Aorta (tissue), 5 donors: ENCODE results near the gene NOD1. TPM values are rescaled to one million over a fixed set of nuclear protein-coding genes. Genes with fewer than 3 reads are reported as not detected.

ENCODE experiments used
- ATAC-seq: fragments of 200-7000 bp; cut with Tn5 transposase; one replicate; pipeline ENCODE4 v1.9.1; 2022; ENCODE audit warnings: moderate library complexity; ENCODE audit not compliant: low FRiP score
- DNase-seq, 2 donors: peaks; one replicate each; pipeline ENCODE4 v3.0.0-alpha.2; 2020
- H3K27ac ChIP-seq, 2 donors: one replicate each; pipeline ENCODE4 v1.5.1; 2013; ENCODE audit warnings: low read length in 2 of 2, mild to moderate bottlenecking in 2 of 2, moderate library complexity in 2 of 2, control low read depth in 1 of 2, inconsistent platforms in 1 of 2, low read depth in 1 of 2
- H3K27me3 ChIP-seq, 2 donors: one replicate each; pipeline ENCODE4 v1.6.1; 2013; ENCODE audit warnings: control low read depth in 1 of 2, low read length in 1 of 2, mild to moderate bottlenecking in 1 of 2, moderate library complexity in 1 of 2; ENCODE audit not compliant: insufficient read depth in 2 of 2, control insufficient read depth in 1 of 2
- H3K36me3 ChIP-seq, 2 donors: one replicate each; pipeline ENCODE4 v1.6.1; 2013; ENCODE audit warnings: control low read depth in 1 of 2, low read length in 1 of 2, mild to moderate bottlenecking in 1 of 2; ENCODE audit not compliant: insufficient read depth in 2 of 2, control insufficient read depth in 1 of 2
- H3K4me1 ChIP-seq, 2 donors: one replicate each; pipeline ENCODE4 v1.6.1; 2013; ENCODE audit warnings: low read length in 2 of 2, control low read depth in 1 of 2, mild to moderate bottlenecking in 1 of 2, moderate library complexity in 1 of 2; ENCODE audit not compliant: insufficient read depth in 2 of 2, control insufficient read depth in 1 of 2
- H3K4me3 ChIP-seq, 2 donors: one replicate each; pipeline ENCODE4 v1.5.1; 2013; ENCODE audit warnings: low read length in 2 of 2, control low read depth in 1 of 2, mild to moderate bottlenecking in 1 of 2
- H3K9me3 ChIP-seq: one replicate; pipeline ENCODE4 v1.6.1; 2013; ENCODE audit warnings: mild to moderate bottlenecking, low read length; ENCODE audit not compliant: control insufficient read depth
- WGBS, 2 donors: extraction: QIAGEN DNeasy Blood & Tissue Kit; methylation state at CpG; one replicate each; pipeline ENCODE4 v1.1.7; 2013; 5-methylcytosine and 5-hydroxymethylcytosine counted together
- intact Hi-C, 2 donors: fragments of 100-400 bp; cut with DNase I; formaldehyde crosslinking; loops; one replicate each; pipeline versions ENCODE4 v1.14.2 to v1.15.0; 2022
- polyA plus RNA-seq, 2 donors: library from polyadenylated mRNA; stranded (reverse); fragments of 200-250 nt; gene quantifications; one replicate each; pipeline ENCODE4 v1.2.3, GENCODE V29; 2013
- total RNA-seq, 2 donors: library from RNA; stranded (reverse); fragmentation: NEBNext Ultra II Directional; extraction: Animal tissue kit (Norgen Biotek cat#: 25700); gene quantifications; one replicate each; pipeline ENCODE4 v1.2.1, GENCODE V29; 2021
- donor health status: healthy with polysubstance abuse.
- donor health status: Bipolar disorder and iron deficiency.
- donor health status: DM: no; HTN: no; CAD: no.
- donor health status: DM: no; HTN: no; CAD: no.
- donor health status: DM: yes; HTN: yes; CAD: no.

Gene NOD1
- total and polyA plus RNA-seq, 4 donors: 2.4 to 38.4 (median 19.2) TPM

DNA sequence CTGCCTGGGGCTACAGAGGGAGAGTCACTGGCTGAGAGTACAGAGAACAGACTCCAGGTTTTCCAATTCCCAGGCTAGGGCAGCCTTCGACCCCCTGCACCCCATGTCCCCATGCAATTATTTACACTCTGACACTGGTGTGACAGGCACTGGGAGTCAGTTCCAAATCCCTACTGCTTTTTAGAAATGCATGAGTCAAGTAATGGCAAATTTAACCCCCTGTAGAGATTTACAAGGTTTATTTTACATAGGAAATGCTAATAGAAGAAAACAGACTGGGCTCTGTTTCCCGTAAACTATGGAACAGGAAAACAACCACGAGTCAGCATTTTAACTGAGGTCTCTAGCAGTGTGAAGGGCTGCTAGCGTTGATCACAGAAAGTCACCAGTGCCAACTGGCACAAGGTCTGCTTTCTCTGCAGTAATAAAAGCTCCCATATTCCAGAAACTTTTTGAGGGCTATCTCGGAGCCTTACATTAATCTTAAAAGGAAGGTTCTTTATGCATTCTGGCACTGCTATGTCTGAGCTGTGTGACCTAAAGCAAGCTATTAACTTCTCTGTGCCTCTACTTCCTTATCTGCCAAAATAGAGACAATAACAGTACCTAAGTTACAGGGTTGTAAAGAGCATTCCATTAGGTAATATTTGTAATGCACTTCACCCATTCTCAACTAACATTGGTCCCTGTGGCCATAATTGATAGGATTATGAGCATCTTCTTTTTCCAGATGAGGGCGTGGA is 28.2 kb downstream of the NOD1 start:
- Histone ChIP-seq H3K4me1 (no peaks in the 10 kb centered on the region), H3K27ac (no peak overlapping the region), H3K36me3 (peaks cover 5 to 7% of the 10 kb centered on the region in 2 donors), H3K27me3 (no peaks in the 10 kb centered on the region), H3K4me3 (no peak overlapping the region), H3K9me3 (no peaks in the 10 kb centered on the region)
- DNase-seq (no peak), ATAC-seq (no peak)
- intact Hi-C loops: no loop called here
- WGBS, 2 donors: 34 to 45% methylated on average over 6 of the region's 6 CpGs

DNA sequence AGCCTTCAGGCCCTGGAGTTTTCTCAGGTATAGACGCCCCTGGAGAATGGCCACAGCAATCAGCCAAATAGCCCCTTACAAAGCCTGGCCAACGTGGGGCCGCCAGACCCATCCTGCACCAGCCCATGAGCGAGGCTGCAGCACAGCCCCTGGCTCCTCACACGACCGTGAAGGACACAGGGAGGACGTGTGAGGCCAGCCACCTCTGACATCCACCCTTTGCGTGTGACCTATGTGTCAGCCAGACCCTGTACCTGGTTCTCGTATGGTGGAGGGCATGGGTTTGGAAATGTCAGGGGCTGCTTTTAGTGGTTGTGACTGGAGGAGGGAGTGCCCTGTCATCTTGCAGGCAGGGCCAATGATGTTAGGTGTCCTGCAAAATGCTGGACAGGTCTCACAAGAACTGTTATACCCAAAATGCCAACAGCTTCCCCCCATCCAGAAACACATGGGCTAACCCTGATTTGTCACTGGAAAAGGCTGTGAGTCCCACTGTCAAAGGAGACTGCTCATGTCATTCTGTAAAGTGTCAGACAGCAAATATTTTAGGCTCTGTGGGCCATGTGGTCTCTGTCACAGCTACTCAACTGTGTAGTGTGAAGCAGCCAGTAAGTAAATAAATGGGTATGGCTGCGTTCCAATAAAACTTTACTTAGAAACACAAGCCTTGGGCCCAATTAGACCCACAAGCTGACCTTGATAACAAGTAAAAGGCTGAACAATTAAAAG is 30.0 kb downstream of the NOD1 start:
- Histone ChIP-seq H3K4me1 (no peaks in the 10 kb centered on the region), H3K27ac (no peak overlapping the region), H3K36me3 (peaks cover 3 to 5% of the 10 kb centered on the region in 2 donors), H3K9me3 (no peaks in the 10 kb centered on the region), H3K4me3 (no peak overlapping the region), H3K27me3 (no peaks in the 10 kb centered on the region)
- WGBS, 2 donors: 83% methylated on average over 10 of the region's 10 CpGs
- intact Hi-C loops: no loop called here
- ATAC-seq (no peak), DNase-seq (no peak)

DNA sequence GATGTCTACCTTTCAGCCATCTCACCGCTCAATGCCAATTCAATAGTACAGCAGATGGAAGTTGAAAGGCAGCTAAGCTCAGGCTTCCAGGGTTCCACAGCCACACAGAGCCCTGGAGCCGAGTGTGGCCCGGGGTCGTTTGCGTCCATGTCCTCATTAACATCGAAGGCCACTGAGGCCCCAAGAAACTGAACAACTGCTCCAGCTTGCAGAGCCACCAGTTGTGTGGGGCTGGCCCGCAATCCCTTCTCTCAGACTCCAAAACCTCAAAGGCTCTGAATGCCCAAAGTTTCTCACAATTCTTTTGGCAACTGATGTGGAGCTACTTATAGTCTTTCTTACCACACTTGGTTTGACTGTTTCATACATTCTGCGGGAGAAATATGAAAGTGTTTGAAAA is 31.1 kb downstream of the NOD1 start:
- 96% methylated on average over 8 of the region's 8 CpGs for WGBS, 2 donors
- intact Hi-C loops: no loop called here
- H3K4me3 ChIP-seq: no peak overlapping the region
- no peaks in the 10 kb centered on the region for H3K27me3 ChIP-seq
- H3K9me3 ChIP-seq: no peaks in the 10 kb centered on the region
- DNase-seq (no peak), ATAC-seq (no peak)
- peaks cover 3 to 5% of the 10 kb centered on the region in 2 donors for H3K36me3 ChIP-seq
- H3K4me1 ChIP-seq: no peaks in the 10 kb centered on the region
- H3K27ac ChIP-seq: no peak overlapping the region

DNA sequence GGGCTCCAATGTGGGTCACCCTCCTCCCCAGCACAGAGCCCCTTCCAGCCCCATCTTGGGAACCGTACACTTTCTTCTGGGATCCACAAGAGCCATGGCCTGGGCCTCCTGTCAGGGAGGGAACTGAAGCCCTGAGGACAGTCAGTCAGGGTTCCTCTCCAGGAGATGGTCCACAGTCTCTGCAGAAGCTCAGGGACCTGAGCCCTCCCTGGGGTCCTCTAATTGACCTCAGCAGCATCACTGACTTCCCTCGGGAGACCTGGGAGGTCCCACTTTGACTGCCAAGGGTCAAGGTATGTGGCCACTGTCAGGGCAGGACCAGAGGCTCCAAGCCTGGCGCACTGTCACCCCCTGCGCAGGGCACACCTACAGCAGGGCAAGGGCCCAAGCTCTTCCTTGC is 32.3 kb downstream of the NOD1 start:
- ATAC-seq (peak; percentile 26), DNase-seq (no peak)
- peaks cover 3% of the 10 kb centered on the region in 2 donors for H3K36me3 ChIP-seq
- no peak overlapping the region for H3K27ac ChIP-seq
- H3K4me1 ChIP-seq: no peaks in the 10 kb centered on the region
- no peaks in the 10 kb centered on the region for H3K27me3 ChIP-seq
- WGBS, 2 donors: 96% methylated on average over 4 of the region's 4 CpGs
- H3K9me3 ChIP-seq: no peaks in the 10 kb centered on the region
- no peak overlapping the region for H3K4me3 ChIP-seq
- intact Hi-C loops: no loop called here

DNA sequence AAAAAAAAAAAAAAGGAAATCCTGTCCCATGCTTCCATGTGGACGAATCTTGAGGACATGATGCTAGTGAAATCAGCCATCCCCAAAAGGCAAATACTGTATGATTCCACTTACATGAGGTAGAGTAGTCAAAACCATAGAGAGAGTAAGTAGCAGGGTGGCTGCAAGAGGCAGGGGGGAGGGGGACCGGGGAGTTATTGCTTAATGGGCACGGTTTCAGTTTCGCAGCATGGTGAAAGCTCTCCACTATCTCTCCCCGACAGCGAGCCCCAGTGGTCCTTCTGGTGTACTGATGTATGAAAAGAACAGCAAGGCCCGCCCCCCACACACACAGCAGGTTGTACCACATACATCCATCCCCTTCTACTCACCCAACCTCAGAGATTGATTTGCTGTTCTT is 32.8 kb downstream of the NOD1 start:
- peaks cover 3% of the 10 kb centered on the region in 2 donors for H3K36me3 ChIP-seq
- WGBS, 2 donors: 74 to 81% methylated on average over 7 of the region's 7 CpGs
- no peaks in the 10 kb centered on the region for H3K4me1 ChIP-seq
- intact Hi-C loops: no loop called here
- DNase-seq: peak; percentile 76 to 89
- no peaks in the 10 kb centered on the region for H3K9me3 ChIP-seq
- no peaks in the 10 kb centered on the region for H3K27me3 ChIP-seq
- H3K27ac ChIP-seq: no peak overlapping the region
- H3K4me3 ChIP-seq: no peak overlapping the region
- peak; percentile 75 for ATAC-seq

DNA sequence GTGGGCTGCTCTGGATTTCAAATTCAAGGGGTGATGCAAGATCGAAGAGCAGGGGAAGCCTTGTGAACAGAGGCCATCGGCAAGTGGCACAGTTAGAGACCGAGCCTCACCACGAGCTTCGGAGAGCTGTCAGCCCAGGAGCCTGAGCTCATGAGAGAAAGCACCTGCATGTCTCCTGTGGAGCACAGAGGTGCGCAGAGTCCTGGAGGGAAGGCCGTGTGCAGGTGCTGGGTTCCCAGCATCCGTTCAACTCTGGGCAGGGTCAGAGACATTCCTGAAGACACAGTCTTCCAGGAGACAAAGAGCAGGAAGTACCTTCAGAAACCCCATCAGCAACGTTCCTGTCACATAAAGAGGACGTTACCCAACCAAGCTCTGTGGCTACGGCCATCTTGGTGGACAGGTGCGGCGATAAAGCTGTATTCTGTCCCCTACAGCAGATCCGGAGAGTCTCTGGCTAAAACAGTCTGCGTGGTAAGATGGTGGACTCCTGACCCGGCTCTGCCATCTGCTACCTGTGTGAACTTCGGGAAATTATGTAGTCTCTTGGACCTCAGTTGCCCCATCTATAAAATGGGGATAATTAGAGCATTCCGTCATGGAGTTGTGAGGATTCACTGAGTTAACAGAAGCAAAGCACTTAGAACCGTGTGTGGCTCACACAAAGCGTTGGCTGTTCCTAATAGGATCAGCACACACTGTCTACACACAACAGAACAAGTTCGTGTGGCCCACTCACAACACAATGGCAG is 40.6 kb downstream of the NOD1 start:
- DNase-seq (peak in 1 of 2 donors; percentile 39), ATAC-seq (no peak)
- Histone ChIP-seq H3K4me3 (no peak overlapping the region), H3K36me3 (peaks cover 0 to 1% of the 10 kb centered on the region in 2 donors), H3K27me3 (no peaks in the 10 kb centered on the region), H3K4me1 (no peaks in the 10 kb centered on the region), H3K27ac (no peak overlapping the region), H3K9me3 (no peaks in the 10 kb centered on the region)
- intact Hi-C loops: no loop called here
- WGBS, 2 donors: 96 to 97% methylated on average over 21 of the region's 21 CpGs

DNA sequence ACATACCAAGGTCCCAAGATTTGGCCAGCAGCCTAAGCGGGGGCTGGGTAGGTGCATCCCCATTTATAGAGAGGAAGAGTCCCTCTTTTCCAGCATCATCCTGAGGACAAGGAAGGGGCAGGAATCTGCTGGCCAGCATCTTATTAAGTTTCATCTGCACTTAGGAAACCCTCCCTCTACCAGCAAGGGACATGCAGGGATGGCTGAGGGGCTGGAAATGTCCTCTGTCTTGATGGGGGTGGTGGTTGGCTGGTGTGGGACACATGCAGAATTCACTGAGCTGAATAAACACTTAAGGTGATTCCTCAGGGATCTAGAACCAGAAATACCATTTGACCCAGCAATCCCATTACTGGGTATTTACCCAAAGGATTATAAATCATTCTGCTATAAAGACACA is 42.1 kb downstream of the NOD1 start:
- WGBS, 2 donors: 94 to 100% methylated on average over 1 of the region's 1 CpG
- DNase-seq (peak in 1 of 2 donors; percentile 15), ATAC-seq (no peak)
- H3K27ac ChIP-seq: no peak overlapping the region
- no peaks in the 10 kb centered on the region for H3K9me3 ChIP-seq
- intact Hi-C loops: no loop called here
- peaks cover 0 to 1% of the 10 kb centered on the region in 2 donors for H3K36me3 ChIP-seq
- H3K4me1 ChIP-seq: peaks cover 2% of the 10 kb centered on the region in 2 donors
- H3K27me3 ChIP-seq: no peaks in the 10 kb centered on the region
- H3K4me3 ChIP-seq: no peak overlapping the region

DNA sequence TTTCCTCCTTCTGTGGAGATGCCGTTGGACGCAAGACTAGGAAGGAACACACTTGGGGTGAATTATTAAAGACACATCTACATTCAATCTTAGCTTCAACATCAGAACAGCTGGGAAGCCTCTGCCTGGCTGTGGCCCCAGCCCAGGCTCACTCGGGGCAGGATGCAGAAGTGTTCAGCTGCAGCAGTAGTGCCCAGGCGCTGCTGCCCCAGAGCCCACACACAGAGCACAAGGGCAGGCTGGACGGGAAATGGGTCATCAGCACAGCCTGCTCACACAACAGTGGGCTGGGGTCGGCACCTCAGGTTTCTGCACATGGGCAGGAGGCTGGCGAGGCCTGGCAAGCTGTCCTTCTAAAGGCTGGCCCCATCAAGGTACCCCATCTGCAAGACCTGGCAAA is 42.5 kb downstream of the NOD1 start:
- Histone ChIP-seq H3K36me3 (peaks cover 0 to 1% of the 10 kb centered on the region in 2 donors), H3K27me3 (no peaks in the 10 kb centered on the region), H3K4me3 (no peak overlapping the region), H3K27ac (no peak overlapping the region), H3K4me1 (peaks cover 2% of the 10 kb centered on the region in 2 donors), H3K9me3 (no peaks in the 10 kb centered on the region)
- 87 to 93% methylated on average over 7 of the region's 7 CpGs for WGBS, 2 donors
- no peak for ATAC-seq
- peak in 1 of 2 donors; percentile 46 for DNase-seq
- intact Hi-C loops: no loop called here
